KOPT-K1 (cell line): ENCODE data around the gene IL9.

ENCODE experiments used
- H3K27ac ChIP-seq: fragments of 200-600 bp; sonication (generic); 2 replicates; pipeline ENCODE4 v1.5.1; 2016; ENCODE audit warnings: antibody characterized with exemption, mild to moderate bottlenecking, low read depth, low read length; ENCODE audit not compliant: poor library complexity, severe bottlenecking
- H3K36me3 ChIP-seq: fragments of 200-600 bp; sonication (generic); 2 replicates; pipeline ENCODE4 v1.5.1; 2017; ENCODE audit warnings: antibody characterized with exemption, mild to moderate bottlenecking, low read length, moderate library complexity; ENCODE audit not compliant: insufficient read depth
- H3K9me3 ChIP-seq: fragments of 200-600 bp; sonication (generic); 2 replicates; pipeline ENCODE4 v1.5.1; 2017; ENCODE audit warnings: antibody characterized with exemption, low read length, mild to moderate bottlenecking; ENCODE audit not compliant: insufficient read depth, poor library complexity, severe bottlenecking

IL9 gene

DNA sequence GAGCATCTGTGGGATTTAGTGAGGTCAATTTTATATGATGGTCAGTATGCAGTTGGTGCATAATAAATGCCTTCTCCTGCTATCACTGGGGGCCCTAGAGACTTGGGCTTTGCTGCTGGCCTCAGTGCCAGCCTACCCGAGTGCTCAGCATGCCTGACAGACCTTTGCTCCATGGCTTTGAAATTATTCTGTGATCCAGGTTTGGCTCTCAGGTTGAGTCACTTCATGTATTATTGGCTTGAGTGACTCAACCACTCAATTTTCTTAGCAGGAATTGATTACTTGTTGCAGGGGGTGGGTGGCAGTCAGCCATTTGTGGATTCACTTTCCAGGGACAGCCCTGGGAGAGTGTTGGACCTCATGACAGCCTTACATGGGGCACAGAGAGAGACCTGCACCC is 47.7 kb downstream of the IL9 start:
- Histone ChIP-seq H3K36me3 (no peaks in the 10 kb centered on the region), H3K9me3 (no peaks in the 10 kb centered on the region), H3K27ac (no peak overlapping the region)

DNA sequence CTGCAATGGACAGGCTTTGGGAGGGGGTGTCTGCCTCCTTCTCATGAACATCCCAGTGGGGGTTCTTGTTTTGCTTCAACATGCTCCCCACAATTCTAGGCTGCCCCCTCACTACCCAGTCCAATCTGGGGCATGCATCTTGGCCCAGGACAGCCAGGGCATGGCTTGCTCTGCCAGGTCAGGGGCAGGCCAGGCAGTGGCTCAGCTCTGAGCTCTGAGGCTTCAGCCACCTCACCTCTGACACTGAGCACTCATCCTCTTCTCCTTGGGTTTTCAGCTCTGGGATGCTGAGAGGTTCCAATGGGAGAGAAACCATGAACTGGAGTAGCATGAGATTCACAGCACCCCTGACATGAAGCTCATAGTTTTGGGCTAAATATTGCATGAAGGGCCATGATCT is 49.3 kb downstream of the IL9 start:
- H3K9me3 ChIP-seq: no peaks in the 10 kb centered on the region
- no peaks in the 10 kb centered on the region for H3K36me3 ChIP-seq
- no peak overlapping the region for H3K27ac ChIP-seq

DNA sequence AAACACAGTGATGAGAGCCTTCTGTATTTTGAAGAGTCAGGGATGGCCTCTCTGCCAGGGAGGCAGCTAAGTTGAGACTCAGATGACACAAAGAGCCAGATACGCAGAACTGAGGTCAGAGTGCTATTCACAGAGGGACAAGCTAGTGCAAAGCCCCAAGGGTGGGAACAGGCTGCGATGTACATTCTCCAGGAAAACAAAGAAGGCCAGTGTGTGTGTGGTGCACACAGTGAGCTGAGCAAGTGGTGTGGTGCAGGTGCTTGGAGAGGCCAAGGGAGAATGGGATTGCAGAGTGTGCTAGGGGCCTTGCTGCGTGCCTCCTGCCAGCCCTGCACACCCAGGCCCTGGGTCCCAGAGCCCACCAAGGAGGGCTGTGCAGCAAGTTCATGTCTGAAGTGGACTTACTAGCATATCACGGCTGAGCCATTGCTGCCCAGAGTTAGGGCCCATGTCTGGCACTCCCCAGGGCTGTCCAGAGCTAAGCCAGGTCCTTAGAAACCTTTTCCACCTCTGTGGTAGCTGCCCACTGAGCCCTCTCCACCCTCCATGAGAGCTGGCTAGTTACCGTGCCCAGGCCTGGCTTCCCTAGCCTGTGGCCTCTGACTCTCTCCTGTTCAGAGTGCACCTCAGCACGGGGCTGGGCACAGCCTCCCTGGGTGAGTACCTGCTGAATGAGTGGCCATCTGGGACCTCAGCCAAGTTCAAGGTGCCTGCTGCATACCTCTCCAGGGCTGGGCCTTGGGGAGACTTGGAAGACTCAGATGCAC is 51.9 kb downstream of the IL9 start:
- no peaks in the 10 kb centered on the region for H3K36me3 ChIP-seq
- peaks cover 7% of the 10 kb centered on the region for H3K9me3 ChIP-seq
- H3K27ac ChIP-seq: no peak overlapping the region

- H3K9me3 ChIP-seq: peaks cover 15% of the 10 kb centered on the region
- no peak overlapping the region for H3K27ac ChIP-seq
- no peaks in the 10 kb centered on the region for H3K36me3 ChIP-seq
Measured at GRCh38 chr5:135842737-135843136, 52.9 kb downstream of the IL9 start.
